Fibroblast of lung (primary cell): ENCODE results near the gene SMOC2. TPM values are rescaled to one million over a fixed set of nuclear protein-coding genes. Genes with fewer than 3 reads are reported as not detected.

Experiments
- DNase-seq, 2 donors: peaks; one replicate each; pipeline versions ENCODE4 v3.0.0 to v3.0.0-alpha.2; 2010; ENCODE audit warnings: low read depth in 2 of 2
- H2AFZ ChIP-seq: 2 replicates; pipeline ENCODE4 v1.5.1; 2012; ENCODE audit warnings: low read length, control low read depth, inconsistent platforms
- H3K27ac ChIP-seq: 2 replicates; pipeline ENCODE4 v1.5.1; 2011; ENCODE audit warnings: low read length, control low read depth; ENCODE audit not compliant: insufficient read depth
- H3K27me3 ChIP-seq: 2 replicates; pipeline ENCODE4 v1.5.1; 2011; ENCODE audit warnings: mild to moderate bottlenecking, low read length; ENCODE audit not compliant: control insufficient read depth, insufficient read depth
- H3K36me3 ChIP-seq: 2 replicates; pipeline ENCODE4 v1.5.1; 2011; ENCODE audit warnings: low read length; ENCODE audit not compliant: control insufficient read depth, insufficient read depth
- H3K4me1 ChIP-seq: 2 replicates; pipeline ENCODE4 v1.5.1; 2011; ENCODE audit warnings: low read length; ENCODE audit not compliant: control insufficient read depth, insufficient read depth; ENCODE audit errors: extremely low read depth
- H3K4me2 ChIP-seq: 2 replicates; pipeline ENCODE4 v1.5.1; 2011; ENCODE audit warnings: low read length, control low read depth; ENCODE audit not compliant: insufficient read depth; ENCODE audit errors: extremely low read depth
- H3K4me3 ChIP-seq, 4 experiments: fragments of 200-600 bp in 1 of 4; sonication (generic) in 1 of 4; replicated peaks in 1 of 4; 2 replicates each; pipeline ENCODE4 v1.5.1; 2011 to 2016; ENCODE audit warnings: low read length in 4 of 4, low read depth in 3 of 4, mild to moderate bottlenecking in 3 of 4, control low read depth in 2 of 4, inconsistent platforms in 1 of 4, mixed read lengths in 1 of 4; ENCODE audit not compliant: insufficient read depth in 1 of 4; ENCODE audit errors: control extremely low read depth in 1 of 4
- H3K79me2 ChIP-seq: 2 replicates; pipeline ENCODE4 v1.5.1; 2012; ENCODE audit warnings: mild to moderate bottlenecking, low read length, inconsistent platforms; ENCODE audit not compliant: control insufficient read depth, insufficient read depth
- H3K9ac ChIP-seq: 2 replicates; pipeline ENCODE4 v1.5.1; 2011; ENCODE audit warnings: mild to moderate bottlenecking, low read length, control low read depth; ENCODE audit not compliant: insufficient read depth
- H3K9me3 ChIP-seq: 2 replicates; pipeline ENCODE4 v1.5.1; 2012; ENCODE audit warnings: low read depth, low read length; ENCODE audit not compliant: control insufficient read depth, insufficient read depth
- H4K20me1 ChIP-seq: 2 replicates; pipeline ENCODE4 v1.5.1; 2011; ENCODE audit warnings: low read length; ENCODE audit not compliant: control insufficient read depth, insufficient read depth; ENCODE audit errors: extremely low read depth
- CTCF ChIP-seq, 2 donors: IDR thresholded peaks in 1 of 2; conservative IDR thresholded peaks in 1 of 2; 1 replicate in 1 of 2; 2 replicates in 1 of 2; pipeline ENCODE4 v1.5.1; 2011 to 2012; ENCODE audit warnings: low read length in 2 of 2, control low read depth in 1 of 2, inconsistent platforms in 1 of 2, low read depth in 1 of 2, mild to moderate bottlenecking in 1 of 2
- EZH2 ChIP-seq: IDR thresholded peaks from 2 replicates; pipeline ENCODE4 v1.5.1; 2012; ENCODE audit warnings: low read length, control low read depth, mild to moderate bottlenecking; ENCODE audit errors: missing control alignments
- polyA plus RNA-seq, 2 donors: library from polyadenylated mRNA; depleted of rRNA in 1 of 2; stranded (reverse) in 1 of 2; unstranded in 1 of 2; fragments of >200 nt; gene quantifications; 2 replicates each; pipeline ENCODE4 v1.2.1, GENCODE V29; 2011 to 2012; ENCODE audit warnings: missing spikeins in 1 of 2
- total RNA-seq: library from RNA; depleted of rRNA; stranded (reverse); fragments of >200 nt; gene quantifications from 2 replicates; pipeline ENCODE4 v1.2.1, GENCODE V29; 2014

The SMOC2 gene
- total and polyA plus RNA-seq, 2 donors (not counting 1 experiment from before 2014, with no cell fraction given): not detected

GRCh38 chr6:168464546-168464945, 23.6 kb downstream of the SMOC2 start:
- Histone ChIP-seq H4K20me1 (no peaks in the 10 kb centered on the region), H3K27ac (no peak overlapping the region), H3K4me3 (no peak overlapping the region), H3K4me1 (no peaks in the 10 kb centered on the region), H3K27me3 (no peaks in the 10 kb centered on the region), H3K9ac (no peak overlapping the region), H3K9me3 (no peaks in the 10 kb centered on the region), H3K4me2 (no peak overlapping the region), H2AFZ (no peak overlapping the region), H3K36me3 (no peaks in the 10 kb centered on the region), H3K79me2 (no peaks in the 10 kb centered on the region)
- DNase-seq: no peak
- TF ChIP-seq EZH2: no peak
- TF ChIP-seq CTCF (conservative IDR thresholded peaks at IDR 0.05 in 1 of 2, IDR thresholded peaks at IDR 0.05 in 1 of 2; ENCODE audit: low read depth in 1 of 2, low read length in 2 of 2): no peak

DNA sequence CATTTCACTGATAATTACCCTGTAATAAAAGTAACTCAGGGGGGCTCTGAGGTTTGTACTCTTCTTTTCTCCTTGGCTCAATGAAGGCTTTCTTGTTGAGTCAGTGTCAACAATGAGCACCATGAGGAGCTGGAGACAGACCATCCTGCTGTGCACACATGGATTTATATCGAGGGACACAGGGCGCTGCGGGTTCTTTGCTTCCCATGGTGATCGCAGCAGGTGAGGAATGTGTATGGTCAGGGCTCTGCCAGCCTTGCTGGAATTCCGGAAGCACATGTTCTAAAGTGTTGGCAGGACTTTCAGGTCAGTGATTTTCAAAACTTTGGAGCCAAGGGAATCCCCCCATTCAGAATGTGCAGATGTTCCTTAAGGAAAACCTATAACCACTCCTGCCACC, 27.1 kb downstream of the SMOC2 start:
- Histone ChIP-seq H2AFZ (no peak overlapping the region), H4K20me1 (no peaks in the 10 kb centered on the region), H3K4me2 (no peak overlapping the region), H3K4me3 (no peak overlapping the region), H3K4me1 (no peaks in the 10 kb centered on the region), H3K9me3 (no peaks in the 10 kb centered on the region), H3K9ac (no peak overlapping the region), H3K79me2 (no peaks in the 10 kb centered on the region), H3K27me3 (no peaks in the 10 kb centered on the region), H3K27ac (no peak overlapping the region), H3K36me3 (no peaks in the 10 kb centered on the region)
- DNase-seq: no peak
- TF ChIP-seq CTCF (conservative IDR thresholded peaks at IDR 0.05 in 1 of 2, IDR thresholded peaks at IDR 0.05 in 1 of 2; ENCODE audit: low read depth in 1 of 2, low read length in 2 of 2): no peak
- no peak for TF ChIP-seq EZH2

- Histone ChIP-seq H3K27me3 (no peaks in the 10 kb centered on the region), H3K9me3 (no peaks in the 10 kb centered on the region), H3K4me1 (no peaks in the 10 kb centered on the region), H3K9ac (no peak overlapping the region), H3K27ac (no peak overlapping the region), H3K36me3 (no peaks in the 10 kb centered on the region), H2AFZ (no peak overlapping the region), H3K4me2 (no peak overlapping the region), H3K4me3 (no peak overlapping the region), H3K79me2 (no peaks in the 10 kb centered on the region), H4K20me1 (no peaks in the 10 kb centered on the region)
- DNase-seq: no peak
- TF ChIP-seq EZH2 (no peak), CTCF (conservative IDR thresholded peaks at IDR 0.05 in 1 of 2, IDR thresholded peaks at IDR 0.05 in 1 of 2; ENCODE audit: low read depth in 1 of 2, low read length in 2 of 2) (no peak)
These were observed 28.5 kb downstream of the SMOC2 start for GRCh38 chr6:168469521-168469920.
